Uterus (tissue), 4 donors: ENCODE data around the gene GPHN. TPM values are rescaled to one million over a fixed set of nuclear protein-coding genes. Genes with fewer than 3 reads are reported as not detected.

Source experiments
- DNase-seq, 2 donors: peaks; one replicate each; pipeline ENCODE4 v3.0.0-alpha.2; 2019 to 2020
- H3K27ac ChIP-seq, 2 donors: fragments of 200-600 bp; sonication (generic); 1 replicate in 1 of 2; 2 replicates in 1 of 2; pipeline ENCODE4 v1.5.1; 2016 to 2018
- H3K27me3 ChIP-seq, 2 donors: fragments of 200-600 bp; sonication (generic); one replicate each; pipeline ENCODE4 v1.5.1; 2018 to 2019; ENCODE audit warnings: control low read depth in 1 of 2
- H3K36me3 ChIP-seq, 2 donors: fragments of 200-600 bp; sonication (generic); one replicate each; pipeline ENCODE4 v1.5.1; 2019; ENCODE audit warnings: control low read depth in 1 of 2
- H3K4me1 ChIP-seq, 2 donors: fragments of 200-600 bp; sonication (generic); one replicate each; pipeline ENCODE4 v1.5.1; 2018 to 2019; ENCODE audit warnings: control low read depth in 1 of 2
- H3K4me3 ChIP-seq, 2 donors: fragments of 200-600 bp; sonication (generic); 1 replicate in 1 of 2; 2 replicates in 1 of 2; pipeline ENCODE4 v1.5.1; 2018 to 2019; ENCODE audit warnings: mild to moderate bottlenecking in 1 of 2
- H3K9me3 ChIP-seq, 2 donors: fragments of 200-600 bp; sonication (generic); one replicate each; pipeline ENCODE4 v1.5.1; 2019; ENCODE audit warnings: control low read depth in 1 of 2
- CTCF ChIP-seq, 4 experiments: fragments of 200-600 bp in 2 of 4; fragments of 450-650 bp in 2 of 4; sonication (generic) in 2 of 4; IDR thresholded peaks; one replicate each; pipeline ENCODE4 v1.5.1; 2016 to 2019; ENCODE audit warnings: antibody characterized with exemption in 4 of 4, mild to moderate bottlenecking in 2 of 4, moderate library complexity in 1 of 4
- POLR2A ChIP-seq, 2 donors: fragments of 450-650 bp; IDR thresholded peaks; one replicate each; pipeline ENCODE4 v1.6.1; 2016; ENCODE audit warnings: antibody characterized with exemption in 2 of 2, mild to moderate bottlenecking in 1 of 2, moderate library complexity in 1 of 2
- intact Hi-C: fragments of 100-400 bp; cut with DNase I; formaldehyde crosslinking; loops from one replicate; pipeline ENCODE4 v1.15.1; 2023; ENCODE audit warnings: low total_unique reads
- total RNA-seq, 4 donors: library from RNA; depleted of rRNA in 3 of 4; stranded (reverse); fragments of >200 nt in 3 of 4; gene quantifications; one replicate each; pipeline versions ENCODE4 v1.1.0 to v1.2.4, GENCODE V29; 2014 to 2023
- donor health status: DM: yes; HTN: yes; CAD: no.

Gene GPHN
- total RNA-seq, 4 donors from 2014 or later: 14.9 to 42.9 (median 19.1) TPM

GRCh38 chr14:66850258-66850888, 342.4 kb downstream of the GPHN start:
- intact Hi-C loops: no loop called here
- DNase-seq: no peak
- TF ChIP-seq CTCF (IDR thresholded peaks at IDR 0.05) (no peak), POLR2A (IDR thresholded peaks at IDR 0.05) (no peak)
- no peaks in the 10 kb centered on the region for H3K9me3 ChIP-seq
- no peak overlapping the region for H3K4me3 ChIP-seq
- H3K27me3 ChIP-seq: no peaks in the 10 kb centered on the region
- H3K36me3 ChIP-seq: no peaks in the 10 kb centered on the region
- H3K27ac ChIP-seq: no peak overlapping the region
- H3K4me1 ChIP-seq: no peaks in the 10 kb centered on the region

GRCh38 chr14:66853311-66853710, 345.4 kb downstream of the GPHN start:
- TF ChIP-seq CTCF (IDR thresholded peaks at IDR 0.05) (no peak), POLR2A (IDR thresholded peaks at IDR 0.05) (no peak)
- DNase-seq: no peak
- Histone ChIP-seq H3K36me3 (no peaks in the 10 kb centered on the region), H3K4me3 (no peak overlapping the region), H3K27ac (no peak overlapping the region), H3K27me3 (no peaks in the 10 kb centered on the region), H3K9me3 (no peaks in the 10 kb centered on the region), H3K4me1 (no peaks in the 10 kb centered on the region)
- intact Hi-C loops: no loop called here

DNA sequence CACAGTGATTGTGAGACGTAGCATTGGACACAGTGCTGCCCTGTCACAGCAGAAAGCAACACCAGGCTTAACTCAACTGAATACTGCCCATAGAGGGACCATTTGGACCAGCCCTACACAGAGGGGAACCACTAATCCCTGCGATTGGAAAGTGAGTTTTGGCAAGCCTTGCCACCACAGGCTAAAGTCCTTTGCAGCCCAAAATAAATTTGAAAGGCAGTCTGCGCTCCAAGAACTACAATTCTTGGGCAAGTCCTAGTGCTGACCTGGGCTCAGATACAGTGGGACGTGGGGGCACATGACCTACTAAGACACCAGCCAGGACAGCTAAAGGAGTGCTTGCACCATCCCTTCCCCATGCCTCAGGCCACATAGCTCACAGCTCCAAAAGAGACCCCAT, 349.9 kb downstream of the GPHN start:
- intact Hi-C loops: no loop called here
- H3K27me3 ChIP-seq: no peaks in the 10 kb centered on the region
- H3K4me3 ChIP-seq: no peak overlapping the region
- H3K36me3 ChIP-seq: no peaks in the 10 kb centered on the region
- TF ChIP-seq CTCF (IDR thresholded peaks at IDR 0.05) (no peak), POLR2A (IDR thresholded peaks at IDR 0.05) (no peak)
- H3K4me1 ChIP-seq: no peaks in the 10 kb centered on the region
- no peaks in the 10 kb centered on the region for H3K9me3 ChIP-seq
- DNase-seq: no peak
- H3K27ac ChIP-seq: no peak overlapping the region

DNA sequence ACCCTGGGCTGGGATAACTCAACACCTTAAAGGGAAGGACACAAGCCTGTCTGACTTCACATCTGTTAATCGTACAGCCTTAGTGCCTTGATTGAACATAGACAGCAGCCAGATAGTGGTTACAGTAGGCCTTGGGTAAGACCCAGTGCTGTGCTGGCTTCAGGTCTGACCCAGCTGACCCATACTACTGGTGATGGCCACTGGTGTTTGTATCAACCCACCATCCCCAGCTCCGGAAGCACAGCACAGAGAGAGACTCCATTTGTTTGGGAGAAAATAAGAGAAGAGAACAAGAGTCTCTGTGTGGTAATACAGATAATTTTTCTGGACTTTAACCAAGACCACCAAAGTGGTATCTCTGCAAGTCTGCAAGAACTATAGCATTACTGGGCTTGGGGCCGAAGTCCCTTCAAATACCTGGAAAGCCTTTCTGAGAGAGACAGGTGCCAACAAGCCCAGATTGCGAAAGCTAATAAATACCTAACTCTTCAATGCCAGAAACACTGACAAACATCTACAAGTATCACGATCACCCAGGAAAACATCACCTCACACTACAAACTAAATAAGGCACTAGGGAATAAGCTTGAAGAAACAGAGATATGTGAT, 351.2 kb downstream of the GPHN start:
- no peaks in the 10 kb centered on the region for H3K36me3 ChIP-seq
- H3K27ac ChIP-seq: no peak overlapping the region
- no peaks in the 10 kb centered on the region for H3K4me1 ChIP-seq
- DNase-seq: no peak
- H3K4me3 ChIP-seq: no peak overlapping the region
- intact Hi-C loops: no loop called here
- H3K27me3 ChIP-seq: no peaks in the 10 kb centered on the region
- no peaks in the 10 kb centered on the region for H3K9me3 ChIP-seq
- TF ChIP-seq CTCF (IDR thresholded peaks at IDR 0.05) (no peak), POLR2A (IDR thresholded peaks at IDR 0.05) (no peak)

GRCh38 chr14:66881596-66881995, 373.6 kb downstream of the GPHN start:
- intact Hi-C loops: no loop called here
- H3K4me3 ChIP-seq: no peak overlapping the region
- no peaks in the 10 kb centered on the region for H3K4me1 ChIP-seq
- peaks cover 0 to 2% of the 10 kb centered on the region in 2 donors for H3K9me3 ChIP-seq
- H3K27ac ChIP-seq: no peak overlapping the region
- no peaks in the 10 kb centered on the region for H3K27me3 ChIP-seq
- H3K36me3 ChIP-seq: no peaks in the 10 kb centered on the region
- TF ChIP-seq POLR2A (IDR thresholded peaks at IDR 0.05): no peak
- no peak for TF ChIP-seq CTCF (IDR thresholded peaks at IDR 0.05)
- no peak for DNase-seq
